GM18907 (cell line): ENCODE results near the gene FAM222A.
A peak's percentile ranks its signal among the peaks of the same experiment; 100 is the strongest.

Experiments
- ATAC-seq: cut with Tn5 transposase; IDR thresholded peaks from one replicate; pipeline ENCODE4 v1.9.1; 2021; ENCODE audit warnings: mild to moderate bottlenecking, moderate library complexity; ENCODE audit not compliant: unreplicated experiment

Gene FAM222A

GRCh38 chr12:109770861-109771670 is 57.4 kb downstream of the FAM222A start:
- no peak for ATAC-seq

- ATAC-seq: no peak
These were observed 58.4 kb downstream of the FAM222A start for GRCh38 chr12:109771746-109772621.

GRCh38 chr12:109772622-109773321 is 59.1 kb downstream of the FAM222A start:
- no peak for ATAC-seq

GRCh38 chr12:109773384-109774011 is 59.9 kb downstream of the FAM222A start:
- no peak for ATAC-seq

GRCh38 chr12:109775172-109775881 is 61.7 kb downstream of the FAM222A start:
- peak; percentile 48 for ATAC-seq

- no peak for ATAC-seq
These were observed 63.0 kb downstream of the FAM222A start for GRCh38 chr12:109776624-109777023.

- ATAC-seq: no peak
These were observed 63.9 kb downstream of the FAM222A start for GRCh38 chr12:109777544-109777943.

GRCh38 chr12:109778684-109779083 is 65.1 kb downstream of the FAM222A start:
- ATAC-seq: no peak

GRCh38 chr12:109779382-109779781 is 65.8 kb downstream of the FAM222A start:
- no peak for ATAC-seq

- no peak for ATAC-seq
These were observed 68.2 kb downstream of the FAM222A start for GRCh38 chr12:109781668-109782325.

- no peak for ATAC-seq
These were observed 68.7 kb downstream of the FAM222A start for GRCh38 chr12:109782326-109782703.

- ATAC-seq: no peak
These were observed 69.7 kb downstream of the FAM222A start for GRCh38 chr12:109783135-109783964.

- no peak for ATAC-seq
These were observed 70.3 kb downstream of the FAM222A start for GRCh38 chr12:109783965-109784244.

GRCh38 chr12:109785854-109786253 is 72.2 kb downstream of the FAM222A start:
- ATAC-seq: no peak

- ATAC-seq: no peak
These were observed 73.2 kb downstream of the FAM222A start for GRCh38 chr12:109786799-109787198.

- no peak for ATAC-seq
These were observed 76.0 kb downstream of the FAM222A start for GRCh38 chr12:109789526-109790048.

- ATAC-seq: no peak
These were observed 79.4 kb downstream of the FAM222A start for GRCh38 chr12:109792992-109793391.

- ATAC-seq: no peak
These were observed 79.8 kb downstream of the FAM222A start for GRCh38 chr12:109793411-109793810.
